Testis (tissue), 3 donors: ENCODE results near the gene KAT2A. TPM values are rescaled to one million over a fixed set of nuclear protein-coding genes. Genes with fewer than 3 reads are reported as not detected.

Source experiments
- DNase-seq: peaks from one replicate; pipeline ENCODE4 v3.0.0-alpha.2; 2019
- H3K27ac ChIP-seq, 2 donors: fragments of 200-600 bp; sonication (generic); one replicate each; pipeline ENCODE4 v1.5.1; 2019
- H3K27me3 ChIP-seq: fragments of 200-600 bp; sonication (generic); one replicate; pipeline ENCODE4 v1.5.1; 2019
- H3K36me3 ChIP-seq: fragments of 200-600 bp; sonication (generic); one replicate; pipeline ENCODE4 v1.5.1; 2017; ENCODE audit warnings: low read depth; ENCODE audit errors: missing control alignments
- H3K4me1 ChIP-seq: fragments of 200-600 bp; sonication (generic); one replicate; pipeline ENCODE4 v1.5.1; 2019
- H3K4me3 ChIP-seq, 2 donors: fragments of 200-600 bp; sonication (generic); one replicate each; pipeline ENCODE4 v1.5.1; 2017 to 2019
- H3K9me3 ChIP-seq: fragments of 200-600 bp; sonication (generic); one replicate; pipeline ENCODE4 v1.5.1; 2017
- POLR2A ChIP-seq: fragments of 450-650 bp; IDR thresholded peaks from one replicate; pipeline ENCODE4 v1.6.1; 2017; ENCODE audit warnings: antibody characterized with exemption, mild to moderate bottlenecking, moderate library complexity
- WGBS, 2 donors: methylation state at CpG; one replicate each; pipeline ENCODE4 v1.1.5; 2018; 5-methylcytosine and 5-hydroxymethylcytosine counted together
- intact Hi-C: fragments of 100-400 bp; cut with DNase I; formaldehyde crosslinking; loops from one replicate; pipeline ENCODE4 v1.15.1; 2023; ENCODE audit warnings: low total_unique reads
- polyA plus RNA-seq: library from polyadenylated mRNA; stranded (reverse); fragments of 350-450 nt; fragmentation: Illumina TruSeq; extraction: RNeasy Lipid Tissue Mini Kit (QIAGEN cat#74804); gene quantifications from one replicate; pipeline ENCODE4 v1.2.3, GENCODE V29; 2014; ENCODE audit warnings: low read depth, low replicate concordance; ENCODE audit not compliant: insufficient read depth
- total RNA-seq, 2 donors: library from RNA; depleted of rRNA; stranded (reverse); fragments of >200 nt; gene quantifications; one replicate each; pipeline ENCODE4 v1.2.3, GENCODE V29; 2016
- TF ChIP-seq, protein P1 (sequence below), 3 experiments: fragments of 450-650 bp in 2 of 3; fragments of 200-600 bp in 1 of 3; sonication (generic) in 1 of 3; IDR thresholded peaks; one replicate each; pipeline ENCODE4 v1.5.1; 2016 to 2019; ENCODE audit warnings: antibody characterized with exemption in 3 of 3, mild to moderate bottlenecking in 2 of 3, moderate library complexity in 1 of 3

KAT2A gene
- total and polyA plus RNA-seq, 3 donors from 2014 or later: 37.6 to 111 (median 109) TPM

DNA sequence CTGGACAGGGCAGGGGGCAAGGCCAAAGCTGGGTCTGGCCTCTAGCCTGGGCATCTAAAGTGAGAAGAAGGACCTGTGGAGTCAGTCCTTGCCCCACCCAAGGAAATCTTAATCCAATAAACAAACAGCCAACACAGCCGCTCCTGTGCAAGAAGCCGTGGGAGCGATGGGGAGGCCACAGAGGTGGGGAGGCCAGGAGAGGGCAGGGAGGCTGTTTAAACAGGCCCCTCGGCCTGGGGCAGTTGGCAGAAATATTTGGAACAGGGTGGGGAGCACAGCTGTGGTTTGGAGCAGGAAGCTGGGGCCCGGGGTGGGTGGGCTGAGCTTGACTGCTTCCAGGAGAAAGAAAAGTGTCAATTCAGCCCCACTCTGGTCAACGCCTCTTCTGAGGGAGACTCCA is 28.2 kb downstream of the KAT2A start:
- H3K4me3 ChIP-seq: no peak overlapping the region
- 62 to 63% methylated on average over 6 of the region's 6 CpGs for WGBS, 2 donors
- H3K4me1 ChIP-seq: peaks cover 23% of the 10 kb centered on the region
- DNase-seq: no peak
- H3K36me3 ChIP-seq: no peaks in the 10 kb centered on the region
- H3K27ac ChIP-seq: peak overlapping the region; percentile 9 to 45
- H3K27me3 ChIP-seq: no peaks in the 10 kb centered on the region
- TF ChIP-seq, protein P1, sequence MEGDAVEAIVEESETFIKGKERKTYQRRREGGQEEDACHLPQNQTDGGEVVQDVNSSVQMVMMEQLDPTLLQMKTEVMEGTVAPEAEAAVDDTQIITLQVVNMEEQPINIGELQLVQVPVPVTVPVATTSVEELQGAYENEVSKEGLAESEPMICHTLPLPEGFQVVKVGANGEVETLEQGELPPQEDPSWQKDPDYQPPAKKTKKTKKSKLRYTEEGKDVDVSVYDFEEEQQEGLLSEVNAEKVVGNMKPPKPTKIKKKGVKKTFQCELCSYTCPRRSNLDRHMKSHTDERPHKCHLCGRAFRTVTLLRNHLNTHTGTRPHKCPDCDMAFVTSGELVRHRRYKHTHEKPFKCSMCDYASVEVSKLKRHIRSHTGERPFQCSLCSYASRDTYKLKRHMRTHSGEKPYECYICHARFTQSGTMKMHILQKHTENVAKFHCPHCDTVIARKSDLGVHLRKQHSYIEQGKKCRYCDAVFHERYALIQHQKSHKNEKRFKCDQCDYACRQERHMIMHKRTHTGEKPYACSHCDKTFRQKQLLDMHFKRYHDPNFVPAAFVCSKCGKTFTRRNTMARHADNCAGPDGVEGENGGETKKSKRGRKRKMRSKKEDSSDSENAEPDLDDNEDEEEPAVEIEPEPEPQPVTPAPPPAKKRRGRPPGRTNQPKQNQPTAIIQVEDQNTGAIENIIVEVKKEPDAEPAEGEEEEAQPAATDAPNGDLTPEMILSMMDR (IDR thresholded peaks at IDR 0.05): no peak
- no peak for TF ChIP-seq POLR2A
- intact Hi-C loops: no loop called here
- no peaks in the 10 kb centered on the region for H3K9me3 ChIP-seq

DNA sequence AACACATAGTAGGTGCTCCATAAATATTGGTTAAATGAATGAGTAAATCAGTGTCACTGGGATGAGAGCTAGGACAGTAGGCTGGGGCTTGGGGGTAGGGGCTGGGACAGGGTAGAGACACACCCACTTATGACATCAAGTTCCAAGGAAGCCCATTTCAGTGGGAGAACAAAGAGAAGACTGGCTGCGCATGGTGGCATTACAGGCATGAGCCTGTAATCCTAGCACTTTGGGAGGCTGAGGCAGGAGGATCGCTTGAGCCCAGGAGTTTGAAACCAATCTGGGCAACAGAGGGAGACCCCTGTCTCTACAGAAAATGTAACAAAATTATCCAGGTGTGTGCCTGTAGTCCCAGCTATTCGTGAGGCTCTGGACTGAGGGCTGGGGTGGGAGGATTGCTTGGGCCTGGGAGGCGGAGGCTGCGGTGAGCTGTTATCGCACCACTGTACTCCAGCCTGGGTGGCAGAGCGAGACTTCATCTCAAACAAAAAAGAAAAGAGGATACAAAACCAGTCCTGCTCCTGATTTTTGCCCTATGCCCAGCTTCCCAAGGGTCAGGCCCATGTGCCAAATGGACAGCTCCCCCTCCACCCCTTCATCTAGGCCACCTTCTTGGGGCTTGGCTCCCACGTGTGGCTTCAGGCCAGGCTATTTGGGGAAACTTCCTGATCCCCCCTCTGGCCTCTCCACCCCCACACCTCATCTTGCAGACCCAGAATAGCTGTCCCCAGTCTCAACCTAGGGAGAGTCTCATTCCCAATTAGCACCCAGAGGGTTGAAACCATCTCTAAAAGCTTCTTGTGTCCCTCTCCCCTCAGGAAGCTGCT is 30.0 kb downstream of the KAT2A start:
- TF ChIP-seq, protein P1 (IDR thresholded peaks at IDR 0.05): no peak
- no peak for TF ChIP-seq POLR2A
- H3K27me3 ChIP-seq: no peaks in the 10 kb centered on the region
- no peak overlapping the region for H3K4me3 ChIP-seq
- peaks cover 19% of the 10 kb centered on the region for H3K4me1 ChIP-seq
- DNase-seq: no peak
- 78 to 80% methylated on average over 5 to 8 of the region's 8 CpGs for WGBS, 2 donors
- intact Hi-C loops: no loop called here
- H3K9me3 ChIP-seq: no peaks in the 10 kb centered on the region
- no peaks in the 10 kb centered on the region for H3K36me3 ChIP-seq
- peak overlapping the region; percentile 9 to 50 for H3K27ac ChIP-seq

DNA sequence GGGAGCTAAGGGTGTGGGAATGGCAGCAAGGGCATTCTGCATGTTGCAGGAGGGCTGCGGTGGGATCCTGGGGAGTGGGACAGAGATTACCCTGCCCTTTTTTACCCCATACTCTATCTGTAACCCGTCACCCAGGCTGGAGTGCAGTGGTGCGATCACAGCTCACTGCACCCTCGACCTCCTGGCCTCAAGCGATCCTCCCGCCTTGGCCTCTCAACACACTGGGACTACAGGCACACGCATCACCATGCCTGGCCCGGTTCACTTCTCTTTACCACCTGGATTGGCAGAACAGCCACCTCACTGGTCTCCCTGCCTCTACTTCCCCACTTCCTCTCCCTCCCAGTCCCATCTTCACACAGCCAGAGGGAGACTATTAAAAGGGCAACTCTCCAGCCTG is 32.4 kb downstream of the KAT2A start:
- no peak for DNase-seq
- no peaks in the 10 kb centered on the region for H3K9me3 ChIP-seq
- no peak for TF ChIP-seq POLR2A
- TF ChIP-seq, protein P1 (IDR thresholded peaks at IDR 0.05): no peak
- no peaks in the 10 kb centered on the region for H3K36me3 ChIP-seq
- H3K4me1 ChIP-seq: peaks cover 17% of the 10 kb centered on the region
- 79% methylated on average over 8 of the region's 8 CpGs; no CpG with 5 or more reads in 1 of the 2 donors for WGBS, 2 donors
- H3K4me3 ChIP-seq: no peak overlapping the region
- peak overlapping the region; percentile 65 to 76 for H3K27ac ChIP-seq
- H3K27me3 ChIP-seq: no peaks in the 10 kb centered on the region
- intact Hi-C loops: no loop called here

DNA sequence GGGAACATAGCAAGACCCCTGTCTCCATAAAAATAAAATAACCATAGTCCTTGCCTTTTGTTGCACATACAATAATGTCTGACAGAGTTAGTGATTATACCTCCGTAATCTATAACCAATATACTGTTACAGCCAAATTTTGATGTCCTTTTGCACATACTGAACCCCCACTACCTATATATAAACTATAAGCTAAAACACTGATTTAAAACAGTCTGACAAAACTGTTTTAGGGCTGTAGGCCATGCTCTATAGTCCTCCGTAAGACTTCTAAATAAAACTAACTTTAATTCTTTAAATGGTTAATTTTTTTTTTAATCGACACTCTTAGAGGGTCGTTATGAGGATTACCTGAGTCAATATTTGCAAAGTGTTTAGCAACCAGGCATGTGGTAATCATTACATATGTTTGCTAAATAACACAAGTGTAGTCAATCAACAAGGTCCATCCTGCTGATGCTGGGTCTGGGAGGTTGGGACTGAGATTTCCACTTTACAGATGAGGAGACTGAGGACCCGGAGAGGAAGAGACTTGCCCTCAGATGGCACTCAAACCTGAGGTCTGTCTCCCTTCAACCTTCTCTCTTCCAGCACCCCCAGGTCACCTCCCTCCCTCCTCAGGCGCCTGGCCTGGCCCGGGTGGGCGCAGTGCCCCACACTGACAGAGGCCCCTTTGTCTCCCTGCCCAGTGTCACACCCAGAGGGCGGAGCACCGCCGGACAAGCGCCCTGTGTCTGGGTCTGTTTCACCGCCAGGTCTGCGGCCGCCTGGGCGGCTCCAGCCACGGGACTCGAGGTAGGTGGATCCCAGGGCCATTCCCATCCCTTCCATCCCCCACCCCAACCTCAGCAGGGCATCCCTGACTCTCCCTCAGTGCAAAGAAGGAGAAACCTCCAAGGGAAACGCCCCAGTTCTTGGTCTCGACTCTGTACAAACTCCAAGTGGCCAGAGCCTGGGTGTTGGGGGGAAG is 33.1 kb downstream of the KAT2A start:
- Histone ChIP-seq H3K27ac (peak overlapping the region; percentile 65 to 76), H3K4me3 (no peak overlapping the region)

More for the DNA sequence above, 33.1 kb downstream of the KAT2A start:
- no peaks in the 10 kb centered on the region for H3K36me3 ChIP-seq
- H3K9me3 ChIP-seq: no peaks in the 10 kb centered on the region
- peak; percentile 81 for DNase-seq
- no peaks in the 10 kb centered on the region for H3K27me3 ChIP-seq
- intact Hi-C loops: no loop called here
- WGBS, 2 donors: 71 to 80% methylated on average over 16 to 20 of the region's 20 CpGs
- TF ChIP-seq, protein P1 (IDR thresholded peaks at IDR 0.05): no peak
- TF ChIP-seq POLR2A: no peak
- H3K4me1 ChIP-seq: peaks cover 17% of the 10 kb centered on the region
